Measurements from ENCODE around the gene CDKAL1.

- TF ChIP-seq YY1 (IDR thresholded peaks at IDR 0.05; ENCODE audit: insufficient read depth, insufficient read length) (no peak), SUZ12 (IDR thresholded peaks at IDR 0.05; ENCODE audit: extremely low read depth, insufficient read depth, insufficient read length) (no peak)
Measured at GRCh38 chr6:20716865-20717264, 182.6 kb downstream of the CDKAL1 start.
